Dermis microvascular lymphatic vessel endothelial cell (primary cell): ENCODE measurements around the gene TRIM32. TPM values are rescaled to one million over a fixed set of nuclear protein-coding genes. Genes with fewer than 3 reads are reported as not detected.
A peak's percentile ranks its signal among the peaks of the same experiment; 100 is the strongest.

Experiments used
- DNase-seq, 2 donors: peaks; one replicate each; pipeline versions ENCODE4 v3.0.0 to v3.0.0-alpha.2; 2010; ENCODE audit warnings: low read depth in 2 of 2
- total RNA-seq: library from RNA; depleted of rRNA; stranded (reverse); fragments of >200 nt; gene quantifications from 2 replicates; pipeline ENCODE4 v1.2.1, GENCODE V29; 2014

TRIM32 gene, protein sequence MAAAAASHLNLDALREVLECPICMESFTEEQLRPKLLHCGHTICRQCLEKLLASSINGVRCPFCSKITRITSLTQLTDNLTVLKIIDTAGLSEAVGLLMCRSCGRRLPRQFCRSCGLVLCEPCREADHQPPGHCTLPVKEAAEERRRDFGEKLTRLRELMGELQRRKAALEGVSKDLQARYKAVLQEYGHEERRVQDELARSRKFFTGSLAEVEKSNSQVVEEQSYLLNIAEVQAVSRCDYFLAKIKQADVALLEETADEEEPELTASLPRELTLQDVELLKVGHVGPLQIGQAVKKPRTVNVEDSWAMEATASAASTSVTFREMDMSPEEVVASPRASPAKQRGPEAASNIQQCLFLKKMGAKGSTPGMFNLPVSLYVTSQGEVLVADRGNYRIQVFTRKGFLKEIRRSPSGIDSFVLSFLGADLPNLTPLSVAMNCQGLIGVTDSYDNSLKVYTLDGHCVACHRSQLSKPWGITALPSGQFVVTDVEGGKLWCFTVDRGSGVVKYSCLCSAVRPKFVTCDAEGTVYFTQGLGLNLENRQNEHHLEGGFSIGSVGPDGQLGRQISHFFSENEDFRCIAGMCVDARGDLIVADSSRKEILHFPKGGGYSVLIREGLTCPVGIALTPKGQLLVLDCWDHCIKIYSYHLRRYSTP
- total RNA-seq, result 12.7 and 16.4 TPM in 2 replicates

DNA sequence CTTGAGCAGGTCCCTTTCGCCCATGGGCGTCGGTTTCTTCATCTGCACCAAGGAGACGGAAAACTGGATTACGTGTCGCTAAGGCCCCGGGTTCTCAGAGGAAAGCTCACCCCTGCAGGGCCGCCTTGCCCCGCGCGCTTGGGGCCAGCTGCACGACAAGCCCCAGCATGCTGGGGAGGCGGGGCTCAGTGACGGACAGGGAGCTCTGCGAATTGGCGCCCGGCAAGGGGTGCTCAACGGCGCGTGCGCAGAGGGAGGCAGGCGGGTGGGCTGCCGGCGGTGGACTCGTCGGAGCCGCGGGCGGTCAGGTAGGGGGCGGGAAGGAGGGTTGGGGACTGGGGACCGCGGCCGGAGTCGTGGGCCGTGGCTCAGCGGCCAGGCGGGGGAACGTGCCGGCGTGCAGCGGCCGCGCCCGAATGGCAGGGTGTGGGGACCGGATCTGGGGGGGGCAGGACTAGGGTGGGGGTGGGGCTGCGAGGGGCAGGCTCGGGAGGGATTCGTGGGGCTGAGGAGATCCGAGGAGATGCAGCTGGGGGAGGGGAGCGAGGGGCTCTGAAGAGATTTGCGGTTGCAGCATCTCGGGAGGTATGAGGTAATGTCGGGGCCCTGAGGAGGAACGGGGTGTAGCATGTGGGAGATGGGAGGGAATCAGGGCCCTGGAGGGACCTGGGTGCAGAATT is at the start of gene TRIM32:
TSS of gene TRIM32 (plus strand) at position 232 of the 680 bp plus-strand sequence. CDS start 10,438 bp downstream, outside the sequence.
- DNase-seq, result peak; percentile 58 to 87

DNA sequence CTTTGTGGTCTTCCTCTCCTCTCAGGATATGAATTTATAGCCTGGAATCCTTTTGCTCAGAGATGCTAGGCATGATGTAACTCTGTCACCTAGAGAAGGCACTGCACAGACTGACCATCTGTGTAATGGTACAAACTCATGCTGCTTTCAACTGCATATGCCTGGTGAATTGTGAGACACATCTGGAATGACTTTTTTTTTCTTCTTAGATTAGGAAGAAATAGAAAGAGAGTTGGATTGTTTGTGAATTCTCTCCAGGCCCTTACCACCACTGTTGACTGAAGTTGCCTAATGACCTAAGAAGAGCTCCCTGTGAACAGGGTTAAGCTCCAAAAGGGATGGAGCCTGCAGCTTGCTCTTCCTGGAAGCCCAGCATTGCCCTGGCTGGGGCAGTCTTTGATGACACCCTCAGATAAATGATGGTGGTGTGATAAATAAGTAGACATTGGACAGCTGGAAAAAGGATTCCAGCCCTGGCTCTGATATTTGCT is 47.8 kb upstream of the TRIM32 start:
- no peak for DNase-seq

DNA sequence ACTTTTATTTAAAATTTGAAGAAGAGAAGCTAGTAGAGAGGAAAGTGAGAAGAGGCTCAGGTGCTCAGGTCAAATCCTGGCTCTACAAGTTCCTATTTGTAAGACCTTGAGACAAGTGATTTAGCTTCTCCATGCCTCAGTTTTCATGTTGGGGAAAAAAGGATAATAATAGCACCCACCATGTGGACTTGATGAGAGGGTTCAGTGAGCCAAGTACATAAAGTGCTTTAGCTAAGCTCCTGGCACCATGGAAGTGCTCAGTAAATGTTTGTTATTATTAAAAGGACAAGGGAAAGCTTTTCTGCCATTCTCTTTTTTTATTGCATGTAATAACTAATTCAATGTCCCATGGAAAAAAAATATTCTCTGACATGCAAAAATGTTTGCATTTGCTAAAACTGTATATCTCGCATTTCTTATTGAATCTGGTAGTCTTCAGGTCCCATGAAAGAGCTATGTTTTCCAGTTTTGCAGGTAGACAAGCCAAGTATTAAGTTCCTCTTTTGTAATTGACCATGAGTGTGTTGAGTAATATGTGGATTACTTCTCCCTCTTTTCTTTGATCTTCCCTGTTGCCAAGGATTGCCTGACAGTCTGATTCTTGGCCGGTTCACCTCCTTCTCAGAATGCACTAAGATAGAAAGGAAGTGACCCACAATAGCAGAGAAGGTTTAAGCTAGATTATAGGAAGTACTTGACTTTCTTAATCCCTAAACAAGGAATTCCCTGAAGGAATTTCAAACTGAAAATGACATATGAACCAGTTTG is 45.6 kb upstream of the TRIM32 start:
- no peak for DNase-seq

DNA sequence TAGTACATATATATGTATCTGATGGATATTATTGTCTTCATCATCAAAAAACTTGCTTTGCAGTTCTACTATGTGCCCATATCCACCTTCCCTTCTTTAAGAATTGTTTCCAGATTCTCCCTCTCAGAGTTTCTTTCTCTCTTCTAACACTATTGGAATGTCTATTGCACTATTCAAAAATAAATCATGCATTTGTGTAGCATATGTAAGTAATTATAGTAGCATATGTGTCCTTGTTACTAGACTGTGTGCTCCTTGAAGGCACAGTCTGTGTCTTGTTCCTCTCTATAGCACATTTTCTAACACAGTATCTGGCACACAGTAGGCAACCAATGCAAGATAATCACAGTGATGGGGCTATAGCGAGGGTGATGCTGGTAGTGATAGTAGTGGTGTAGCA is 43.4 kb upstream of the TRIM32 start:
- no peak for DNase-seq

DNA sequence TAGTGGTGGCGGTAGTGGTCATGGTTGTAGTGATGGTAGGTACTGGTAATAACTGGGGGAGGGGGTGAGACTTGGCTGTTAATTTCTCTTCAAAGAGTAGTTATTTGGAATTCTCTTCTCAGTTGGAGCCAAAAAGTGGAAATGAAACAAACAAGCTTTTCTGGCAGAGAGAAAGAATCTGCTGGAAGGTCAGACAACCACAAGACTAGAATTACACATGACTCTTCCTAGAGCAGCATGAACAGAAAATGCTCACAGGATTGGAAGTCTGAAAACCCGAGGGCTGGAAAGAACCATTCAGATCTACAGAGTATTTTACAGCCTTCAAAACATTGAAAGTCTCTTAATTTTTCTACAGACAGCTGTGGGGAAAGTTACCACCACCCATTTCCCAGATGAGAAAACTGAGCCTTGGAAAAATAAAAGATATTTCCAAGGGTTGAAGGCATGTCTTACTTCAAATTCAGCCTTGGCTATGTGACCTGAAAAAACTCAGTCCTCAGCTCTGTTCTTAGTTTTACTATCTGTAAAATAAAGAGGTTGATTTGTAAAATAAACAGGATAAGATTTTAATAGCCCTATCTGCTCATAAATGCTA is 42.9 kb upstream of the TRIM32 start:
- DNase-seq, result no peak

DNA sequence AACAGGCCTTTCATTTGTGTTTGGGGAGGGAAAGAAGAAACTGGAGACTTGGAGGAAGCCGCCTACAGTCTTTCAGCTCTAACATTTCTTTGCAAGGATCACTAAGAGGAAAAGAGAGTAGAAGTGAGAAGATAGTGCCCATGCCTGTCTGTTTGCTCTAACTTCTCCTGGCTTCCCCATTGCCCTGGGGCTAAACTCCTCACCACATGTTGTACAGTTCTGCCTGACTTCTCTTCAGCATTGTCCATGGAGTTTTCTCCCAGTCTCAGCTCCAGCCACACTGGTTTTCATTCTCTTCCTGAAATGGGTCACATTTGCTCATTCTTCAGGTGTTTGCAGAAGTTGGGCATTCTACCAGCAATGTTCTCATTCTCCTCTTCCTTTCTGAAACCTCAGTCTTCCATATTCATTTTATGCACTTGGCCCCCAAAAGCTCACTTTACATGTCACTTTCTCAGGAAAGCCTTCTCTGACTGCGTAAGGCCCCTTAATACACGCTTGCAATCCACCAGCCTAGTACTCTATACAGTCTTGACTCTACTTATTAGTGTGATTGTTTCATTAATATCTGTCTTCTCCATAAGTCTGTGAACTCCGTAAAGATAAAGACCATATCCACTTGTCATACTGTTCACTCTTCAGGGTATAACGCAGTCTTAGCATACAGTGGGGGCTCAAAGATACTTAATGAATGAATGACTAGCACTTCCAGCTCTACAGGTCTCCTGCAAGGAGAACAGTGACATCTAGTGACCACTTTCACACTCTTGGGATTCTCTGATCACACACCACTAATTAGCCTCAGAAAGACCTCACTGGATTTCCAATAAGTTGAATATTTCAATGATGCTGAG is 40.2 kb upstream of the TRIM32 start:
- peak; percentile 5 to 40 for DNase-seq

DNA sequence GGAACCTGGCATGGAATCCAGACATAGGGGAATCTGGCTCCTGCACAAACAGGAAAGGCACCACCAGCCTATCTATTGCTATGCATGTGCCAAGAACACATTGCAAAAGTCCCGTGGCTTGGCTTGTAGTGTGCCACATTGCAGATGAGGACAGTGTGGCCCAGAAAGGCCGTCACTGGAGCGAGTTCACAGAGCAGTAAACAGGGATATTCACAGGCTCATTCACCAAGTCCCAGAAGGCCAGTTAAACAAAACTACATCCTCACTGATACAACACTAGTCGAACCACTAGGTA is 39.6 kb upstream of the TRIM32 start:
- no peak for DNase-seq

DNA sequence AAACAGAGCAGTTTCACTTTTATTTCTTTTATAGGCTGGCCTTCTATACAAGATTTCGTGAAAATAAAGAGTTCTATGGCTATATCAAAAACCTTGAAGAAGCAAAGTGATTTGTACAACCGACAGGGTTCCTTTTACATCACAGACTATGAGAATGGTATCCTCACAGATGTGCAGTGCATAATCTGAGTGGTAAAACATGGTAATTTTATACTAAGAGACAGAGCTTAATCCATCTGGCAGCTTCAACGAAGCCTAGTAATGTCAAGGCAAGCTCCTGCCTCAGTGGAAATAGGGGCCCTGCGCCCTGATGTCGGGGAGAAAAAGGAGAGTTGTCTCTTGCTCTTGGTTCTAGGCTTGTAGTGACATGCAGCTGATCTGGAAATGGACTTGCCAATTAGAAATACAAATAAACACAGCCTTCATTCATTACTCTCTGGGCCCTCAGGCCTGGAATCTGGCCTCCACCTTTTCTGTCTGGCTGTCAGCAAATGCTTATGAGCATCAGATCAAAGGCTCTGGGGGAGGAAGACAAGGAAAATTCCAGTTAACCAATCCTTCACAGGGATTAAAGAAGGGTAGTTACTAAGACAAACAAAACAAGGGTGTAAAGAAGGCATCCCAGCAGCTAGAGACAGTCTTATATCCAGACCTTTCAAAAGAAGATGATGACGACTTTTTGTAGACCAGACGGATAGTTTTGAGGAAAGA is 33.6 kb upstream of the TRIM32 start:
- no peak for DNase-seq

DNA sequence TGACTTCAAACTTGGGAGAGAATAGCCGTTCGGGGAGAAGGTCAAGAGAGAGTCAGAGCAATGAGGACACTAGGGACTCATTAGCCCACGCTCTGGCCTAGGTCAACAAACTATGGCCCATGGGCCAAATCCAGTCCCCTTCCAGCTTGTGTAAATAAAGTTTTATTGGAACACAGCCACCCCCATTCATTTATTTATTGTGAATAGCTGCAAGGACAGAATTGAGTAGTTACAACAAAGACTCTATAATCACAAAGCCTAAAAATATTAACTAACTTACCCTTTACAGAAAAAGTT is 33.1 kb upstream of the TRIM32 start:
- no peak for DNase-seq

DNA sequence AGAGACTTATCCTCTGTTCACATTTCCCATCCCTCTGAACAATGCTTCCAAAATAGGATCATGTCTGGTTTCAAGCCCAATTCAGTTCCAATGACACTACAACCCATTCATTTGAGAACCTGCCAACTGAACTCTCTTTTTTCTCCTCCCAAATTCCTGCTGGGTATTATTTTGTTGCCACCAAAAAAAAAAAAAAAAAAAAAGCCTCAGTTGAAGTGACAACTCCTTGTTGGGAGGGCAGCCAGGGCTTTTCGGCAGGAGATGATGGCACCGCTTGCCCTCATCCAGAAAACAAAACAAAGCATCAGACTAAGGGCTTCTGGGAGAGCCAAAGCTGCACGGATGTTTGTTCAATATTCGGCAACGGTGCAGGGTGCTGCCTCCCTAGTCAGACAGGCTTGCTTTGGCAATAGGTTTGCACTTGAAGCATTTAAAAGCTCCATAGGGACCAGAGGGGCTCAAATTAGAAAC is 30.6 kb upstream of the TRIM32 start:
- DNase-seq, result no peak

DNA sequence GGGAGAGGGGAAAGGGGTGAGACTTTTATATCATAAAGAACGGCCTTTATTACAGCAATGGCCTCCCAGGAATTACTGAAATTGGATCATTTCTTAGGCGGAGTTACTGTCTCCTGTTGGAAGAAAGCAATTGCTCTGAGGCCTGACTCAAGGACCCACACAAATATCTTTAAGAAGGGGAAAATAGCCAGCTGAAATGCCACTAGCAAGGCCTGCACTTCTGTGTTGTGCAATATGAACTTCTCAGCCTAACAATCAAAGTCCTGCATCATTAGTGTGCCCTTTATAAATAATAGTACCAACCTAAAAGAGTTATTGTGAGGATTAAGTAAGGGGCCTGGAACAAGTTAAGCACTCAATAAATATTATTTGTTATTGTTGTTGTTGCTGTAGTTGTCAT is 30.1 kb upstream of the TRIM32 start:
- no peak for DNase-seq

DNA sequence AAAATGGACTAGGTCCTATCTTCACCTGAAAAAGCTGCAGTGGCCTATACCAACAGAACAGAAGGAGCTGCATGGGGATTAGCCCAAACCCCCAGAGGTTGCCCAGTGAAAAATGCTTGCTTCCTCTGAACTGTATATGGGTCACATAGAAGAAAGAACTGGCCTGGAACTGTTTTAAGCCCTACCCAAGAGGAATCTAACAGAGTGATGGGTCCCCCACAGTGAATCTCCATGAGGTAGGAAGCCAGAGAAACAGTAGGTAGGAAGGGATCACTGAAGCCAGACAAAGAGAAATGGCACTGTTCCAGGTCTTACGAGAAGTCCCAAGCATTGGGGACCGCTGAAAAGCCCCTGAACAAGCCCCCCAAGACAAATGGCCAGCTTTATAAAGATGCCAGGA is 28.8 kb upstream of the TRIM32 start:
- DNase-seq, result no peak

DNA sequence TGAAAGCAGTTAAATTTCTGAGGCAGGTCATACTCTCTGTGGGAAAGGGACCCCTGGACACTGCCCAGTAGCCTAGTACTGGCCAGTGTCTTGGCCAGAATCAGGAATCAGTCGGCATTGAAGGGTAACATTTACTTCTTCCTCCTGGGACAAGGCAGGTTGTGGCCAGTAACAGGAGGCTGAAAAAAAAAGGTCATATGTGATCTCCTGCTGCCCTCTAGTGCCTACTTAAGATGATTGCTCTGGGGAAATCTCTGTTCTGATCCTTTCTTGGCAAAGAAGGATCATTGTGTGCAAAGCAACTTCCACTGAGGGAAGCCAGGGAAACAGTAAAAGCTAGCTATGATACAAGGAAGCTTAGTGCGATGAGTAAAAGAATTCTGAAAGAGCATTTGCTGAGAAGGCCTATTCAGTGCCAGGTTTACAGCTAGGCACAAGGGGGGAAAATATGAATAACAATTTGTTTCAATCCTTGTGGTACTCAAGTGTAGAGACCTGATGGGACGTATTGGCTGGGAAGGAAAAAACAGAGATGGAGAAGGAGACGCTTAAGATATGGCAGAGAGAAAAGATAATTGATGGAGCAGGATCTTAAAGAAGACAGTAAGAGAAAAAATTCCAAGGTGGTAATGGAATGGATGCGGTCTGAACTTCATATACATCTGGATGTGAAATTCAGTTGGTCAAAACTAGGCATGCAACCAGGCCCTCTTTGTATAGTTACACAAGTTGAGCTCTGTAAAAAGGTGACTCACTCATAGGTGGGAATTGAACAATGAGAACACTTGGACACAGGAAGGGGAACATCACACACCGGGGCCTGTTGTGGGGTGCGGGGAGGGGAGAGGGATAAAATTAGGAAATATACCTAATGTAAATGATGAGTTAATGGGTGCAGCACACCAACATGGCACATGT is 25.8 kb upstream of the TRIM32 start:
- DNase-seq, result peak; percentile 29 to 71

DNA sequence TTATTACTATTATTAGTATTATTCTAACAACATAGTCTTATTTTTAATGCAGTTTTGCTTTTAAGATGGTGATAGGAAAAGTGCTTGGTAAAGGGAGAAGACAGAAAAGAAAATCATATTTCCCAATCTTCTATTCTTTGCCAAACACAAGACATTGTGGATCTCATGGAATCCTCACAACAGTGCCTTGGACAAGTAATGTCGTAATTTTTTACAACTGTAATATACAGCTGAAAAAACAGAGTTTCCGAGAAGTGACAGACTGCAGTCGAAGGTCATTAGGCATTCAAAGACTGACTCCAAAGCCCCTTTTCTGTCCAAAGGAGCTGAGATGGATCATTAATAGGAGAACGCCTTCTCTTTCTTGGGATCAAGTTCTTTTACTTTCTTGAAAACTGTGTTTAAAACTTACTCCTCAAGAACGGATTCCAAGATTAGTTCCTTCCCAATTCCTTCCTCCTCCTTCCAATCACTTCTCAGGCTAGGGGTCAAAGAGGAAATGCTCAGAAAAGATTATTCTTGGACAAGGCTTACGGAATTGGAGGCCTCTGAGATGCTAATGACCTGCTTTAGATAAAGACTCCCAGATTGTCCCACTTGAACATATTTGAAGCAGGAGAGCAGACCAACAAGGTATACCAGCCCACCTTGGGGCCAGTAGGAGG is 24.3 kb upstream of the TRIM32 start:
- DNase-seq, result no peak

DNA sequence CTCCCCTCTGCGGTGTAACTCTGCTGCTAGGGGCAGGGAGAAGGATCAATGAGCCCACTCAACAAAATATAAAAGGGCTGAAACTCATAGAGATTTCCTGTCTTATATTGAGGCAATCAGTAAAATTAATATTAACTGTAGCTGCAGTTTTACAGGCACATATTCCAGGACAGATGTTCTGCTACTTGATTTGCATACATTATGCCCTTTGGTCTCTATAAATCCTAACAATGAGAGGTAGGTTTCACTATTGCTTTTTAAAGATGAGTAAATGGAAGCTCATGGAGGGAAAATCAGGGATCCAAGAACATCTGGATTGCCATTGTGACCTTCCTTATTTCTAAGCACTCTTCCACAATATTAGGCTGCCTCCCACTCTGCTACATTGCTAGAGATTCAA is 23.5 kb upstream of the TRIM32 start:
- DNase-seq, result no peak

DNA sequence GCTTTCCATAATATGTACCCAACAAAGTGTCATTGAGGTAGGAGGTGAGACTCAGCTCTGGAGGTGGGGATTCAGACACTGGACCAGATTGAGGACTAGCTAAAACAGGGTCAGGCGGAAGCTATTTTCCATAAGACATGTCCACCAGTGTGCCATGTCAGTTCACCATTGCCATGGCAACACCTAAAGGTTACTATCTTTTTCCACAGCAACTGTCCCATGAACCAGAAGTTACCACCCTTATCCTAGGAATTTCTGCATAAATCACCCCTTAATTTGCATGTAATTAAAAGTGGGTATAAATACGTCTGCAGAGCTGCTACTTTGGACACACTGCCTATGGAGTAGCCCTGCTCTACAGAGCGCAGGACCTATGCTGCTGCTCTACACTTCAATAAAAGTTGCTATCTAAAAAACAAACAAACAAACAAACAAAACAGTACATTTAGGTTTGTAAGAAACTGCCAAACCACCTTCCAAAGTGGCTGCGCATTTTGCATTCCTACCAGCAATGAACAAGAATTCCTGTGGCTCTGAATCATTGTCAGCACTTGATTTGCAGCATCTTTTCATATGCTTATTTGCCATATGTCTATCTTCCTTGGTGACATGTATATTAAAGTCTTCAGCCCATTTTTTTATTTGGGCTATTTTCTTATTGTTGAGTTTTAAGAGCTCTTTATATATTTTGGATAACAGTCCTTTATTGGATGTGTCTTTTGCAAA is 18.0 kb upstream of the TRIM32 start:
- DNase-seq, result no peak

DNA sequence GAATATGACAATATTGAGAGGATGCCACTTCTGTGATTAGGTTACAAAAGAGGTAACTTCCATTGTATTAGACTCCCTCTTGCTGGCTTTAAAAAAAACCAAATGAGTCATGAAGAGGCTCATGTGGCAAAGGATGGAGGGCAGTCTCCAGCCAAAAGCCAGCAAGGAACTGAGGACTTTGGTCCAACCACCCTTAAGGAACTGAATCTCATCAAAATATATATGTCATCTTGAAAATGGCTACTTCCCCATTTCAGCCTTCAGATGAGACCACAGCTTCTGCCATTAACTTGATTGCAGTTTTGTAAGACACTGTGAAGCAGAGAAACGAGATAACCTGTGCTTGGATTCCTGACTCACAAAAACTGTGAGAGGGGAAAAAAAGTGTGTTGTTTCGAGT is 15.5 kb upstream of the TRIM32 start:
- DNase-seq, result no peak

DNA sequence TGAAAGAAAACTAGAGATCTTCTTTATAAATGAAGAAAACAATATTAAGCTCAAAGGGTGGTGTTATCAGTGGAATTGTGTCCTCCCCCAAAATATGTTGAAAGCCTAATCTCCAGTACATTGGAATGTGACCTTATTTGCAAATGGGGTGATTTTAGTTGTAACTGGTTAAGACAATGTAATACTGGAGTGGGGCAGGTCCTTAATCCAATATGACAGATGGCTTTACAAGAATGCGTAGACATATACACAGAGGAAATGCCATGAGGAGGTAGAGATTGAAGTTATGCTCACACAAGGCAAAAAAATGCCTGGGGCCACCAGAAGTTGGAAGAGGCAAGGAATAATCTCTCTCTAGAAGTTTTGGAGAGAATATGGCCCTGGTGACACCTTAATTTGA is 13.7 kb upstream of the TRIM32 start:
- DNase-seq, result no peak
